ENCODE results near the gene PTPRF.

PTPRF gene

DNA sequence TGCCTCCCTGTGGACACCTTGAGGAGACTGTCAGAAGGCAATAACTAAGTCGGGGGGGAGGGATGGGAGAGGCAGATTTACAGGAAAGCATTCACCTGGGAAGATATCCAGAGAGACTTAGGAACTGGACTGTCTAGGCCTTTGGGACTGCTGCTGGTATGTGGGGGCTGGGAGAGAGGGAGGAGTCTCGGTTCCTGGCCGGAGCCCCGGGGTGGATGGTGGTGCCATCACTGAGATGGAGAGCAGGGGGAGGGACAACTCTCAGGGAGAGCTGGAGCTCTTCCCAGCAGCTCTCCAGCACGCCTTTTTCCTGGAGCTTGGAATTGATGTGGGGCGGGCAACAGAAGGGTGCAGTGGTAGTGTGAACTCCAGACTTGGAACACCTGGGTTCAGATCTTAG, 22.1 kb downstream of the PTPRF start:
- DNase-seq, result peak in 13 of 14 donors; percentile 16 to 91 (median 78)

DNA sequence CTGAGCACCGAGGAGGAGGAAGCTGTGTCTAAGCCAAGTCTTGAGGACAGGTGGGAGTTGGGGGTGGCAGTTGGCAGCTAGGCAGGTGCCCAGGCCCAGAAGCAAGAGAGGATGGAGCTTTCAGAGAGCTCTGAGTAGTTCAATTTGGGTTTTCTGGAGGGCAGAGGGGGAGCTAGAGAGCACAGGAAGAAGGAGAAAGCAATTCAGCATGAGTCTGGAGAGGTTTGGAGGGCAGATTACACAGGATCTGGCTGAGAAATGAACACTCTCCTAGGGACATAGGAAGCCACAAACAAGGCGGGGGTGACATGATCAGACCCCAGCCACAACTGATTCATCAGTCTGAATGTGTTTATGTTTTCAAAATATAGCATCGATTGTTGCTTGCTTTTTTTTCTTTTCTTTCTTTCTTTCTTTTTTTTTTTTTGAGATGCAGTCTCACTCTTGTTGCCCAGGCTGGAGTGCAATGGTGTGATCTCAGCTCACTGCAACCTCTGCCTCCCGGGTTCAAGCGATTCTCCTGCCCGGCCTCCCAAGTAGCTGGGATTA, 23.8 kb downstream of the PTPRF start:
- DNase-seq, result no peak

DNA sequence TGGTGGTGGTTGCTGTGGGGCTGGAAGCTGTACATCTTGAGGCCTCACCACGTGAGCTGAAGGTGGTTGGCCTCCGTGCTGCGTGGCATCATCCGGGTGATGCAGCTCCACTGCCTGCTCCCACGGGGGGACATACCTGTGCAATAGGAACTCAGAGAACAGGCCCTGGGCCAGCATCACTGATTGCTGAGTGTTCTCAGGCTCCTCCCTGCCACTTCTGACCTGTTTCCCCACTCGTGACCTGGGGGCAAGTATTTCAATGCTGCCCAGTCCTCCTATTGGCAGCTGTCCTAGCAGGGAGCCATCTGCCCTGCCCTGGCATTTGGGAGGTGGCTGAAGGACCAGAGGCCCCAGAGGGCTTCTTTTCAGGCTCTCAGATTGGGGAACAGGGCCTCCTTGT, 26.1 kb downstream of the PTPRF start:
- no peak for DNase-seq

DNA sequence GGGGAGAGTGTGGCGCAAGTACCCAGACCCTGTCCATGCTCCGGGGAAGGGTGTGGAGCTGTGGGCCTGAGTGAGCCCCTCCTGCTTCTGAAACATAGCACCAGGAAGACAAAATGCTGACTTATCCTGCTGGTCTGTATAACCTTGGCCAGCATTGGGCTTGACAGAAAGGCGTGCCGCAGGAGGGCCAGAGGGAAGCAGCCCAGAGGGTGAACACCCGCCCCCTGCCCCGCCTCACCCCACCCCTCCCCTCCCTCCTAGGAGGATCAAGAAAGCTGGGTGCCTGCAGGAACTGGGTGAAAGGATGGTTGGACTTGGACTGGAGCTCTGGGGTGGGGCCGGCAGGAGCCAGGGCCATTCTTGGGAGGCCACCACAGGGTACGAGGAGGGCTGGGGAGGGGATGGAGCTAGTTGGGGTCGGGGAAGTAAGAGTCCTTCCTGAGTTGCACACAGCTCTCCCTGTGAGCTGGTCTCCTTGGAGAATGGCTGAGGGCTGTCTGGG, 27.1 kb downstream of the PTPRF start:
- DNase-seq, result no peak

DNA sequence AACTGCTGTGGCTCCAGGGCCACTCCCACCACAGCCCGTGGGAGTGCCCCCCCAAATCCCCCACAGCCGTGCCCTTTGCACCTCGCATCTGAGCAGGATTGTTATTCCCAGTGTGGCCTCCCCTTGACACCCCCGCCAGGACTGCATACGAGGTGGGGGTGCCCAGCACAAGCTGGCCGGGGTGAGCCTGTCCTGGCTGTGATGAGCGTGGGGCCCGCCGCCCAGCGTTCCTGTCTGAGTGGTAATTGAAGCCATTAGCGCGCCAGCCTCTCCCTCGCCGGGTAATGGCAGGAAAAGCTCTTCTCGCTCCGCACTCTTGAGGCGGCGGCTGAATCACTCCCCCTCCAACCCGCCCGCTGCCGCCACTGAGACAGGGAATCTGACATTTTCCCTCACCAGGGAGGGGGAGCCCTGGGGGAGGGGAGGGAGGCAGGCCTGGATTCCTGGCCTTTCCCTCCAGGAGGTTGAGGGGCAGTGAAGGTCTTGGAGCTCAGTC, 27.7 kb downstream of the PTPRF start:
- DNase-seq, result peak in 3 of 14 donors; percentile 16 to 77 (median 25)

DNA sequence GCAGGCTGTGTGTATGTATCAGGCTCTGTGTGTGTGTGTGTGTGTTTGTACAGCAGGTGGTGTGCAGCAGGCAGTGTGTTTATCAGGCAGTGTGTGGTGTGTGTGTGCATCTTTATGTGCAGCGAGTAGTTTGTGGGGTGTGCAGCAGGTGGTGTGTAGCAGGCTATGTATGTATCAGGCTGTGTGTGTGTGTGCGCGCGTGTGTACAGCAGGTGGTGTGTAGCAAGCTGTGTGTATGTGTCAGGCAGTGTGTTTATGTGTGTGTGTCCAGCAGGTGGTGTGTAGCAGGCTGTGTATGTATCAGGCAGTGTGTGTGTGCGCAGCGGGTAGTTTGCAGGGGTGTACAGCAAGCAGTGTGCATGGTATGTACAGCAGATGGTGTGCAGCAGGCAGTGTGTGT, 29.0 kb downstream of the PTPRF start:
- no peak for DNase-seq

- DNase-seq, result no peak
These were observed 29.6 kb downstream of the PTPRF start for GRCh38 chr1:43560286-43560685.

- DNase-seq, result peak in 5 of 14 donors; percentile 20 to 68 (median 52)
These were observed 33.3 kb downstream of the PTPRF start for GRCh38 chr1:43563876-43564539.

GRCh38 chr1:43564551-43565348, 34.1 kb downstream of the PTPRF start:
- DNase-seq, result peak in 1 of 14 donors; percentile 68

DNA sequence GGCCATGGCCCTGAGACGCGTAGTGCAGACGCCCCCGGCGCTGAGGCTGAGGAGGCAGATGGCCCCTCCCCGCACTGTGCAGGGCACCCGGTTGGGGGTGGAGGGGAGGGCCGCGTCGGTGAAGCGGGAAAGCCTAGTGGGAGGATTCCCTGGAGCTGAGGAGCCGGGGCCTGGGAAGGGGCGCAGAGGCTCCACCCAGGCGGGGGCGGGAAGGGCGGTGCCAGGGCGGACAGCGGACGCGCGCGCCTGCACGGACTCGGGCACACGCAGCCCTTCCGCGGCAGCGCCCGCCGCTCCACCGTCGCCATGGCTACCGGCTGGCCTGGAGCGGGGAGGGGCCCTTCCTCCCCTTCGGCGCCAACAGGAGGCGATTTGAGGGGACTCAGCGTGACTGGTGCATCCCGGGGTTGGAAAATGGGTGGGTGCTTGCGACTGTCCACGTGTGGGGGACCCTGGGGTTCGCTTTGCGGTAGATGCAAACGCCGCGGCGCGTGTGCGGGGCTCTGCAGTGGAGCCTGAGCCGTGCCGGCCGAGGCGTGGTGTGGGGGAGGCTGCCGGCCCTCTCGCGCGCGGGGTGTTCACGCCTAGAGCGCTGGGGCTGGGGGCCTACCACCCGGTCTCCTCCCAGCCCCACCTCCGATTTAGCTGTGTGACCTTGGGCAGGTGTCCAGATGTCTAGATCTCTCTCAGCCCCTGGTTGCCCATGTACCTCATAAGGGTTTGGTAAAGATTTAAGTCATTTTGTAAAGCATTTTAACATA, 35.1 kb downstream of the PTPRF start:
- peak in 9 of 14 donors; percentile 21 to 60 (median 35) for DNase-seq

- peak in 7 of 14 donors; percentile 18 to 80 (median 31) for DNase-seq
These were observed 35.8 kb downstream of the PTPRF start for GRCh38 chr1:43566382-43567044.

GRCh38 chr1:43569175-43569574, 38.5 kb downstream of the PTPRF start:
- peak in 1 of 14 donors; percentile 38 for DNase-seq

DNA sequence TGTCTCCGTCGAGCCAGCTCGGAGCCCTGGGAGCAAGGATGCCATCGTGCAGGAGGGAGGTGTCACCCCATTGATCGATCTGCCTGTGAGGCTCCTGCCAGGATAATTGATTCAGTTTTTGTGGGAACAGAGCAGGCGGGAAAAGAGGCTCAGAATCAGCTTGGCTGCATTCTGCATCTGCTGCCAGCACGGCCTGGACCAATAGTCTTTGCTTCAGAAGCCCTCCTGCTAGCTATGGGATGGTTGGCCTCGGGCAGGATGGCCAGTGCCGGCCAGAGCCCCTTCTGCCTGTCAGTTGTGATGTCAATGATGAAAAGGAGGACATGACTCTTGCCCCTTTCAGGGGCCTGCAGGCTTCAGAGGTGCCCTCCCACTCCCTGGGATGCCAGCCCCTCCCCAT, 39.6 kb downstream of the PTPRF start:
- DNase-seq, result no peak

DNA sequence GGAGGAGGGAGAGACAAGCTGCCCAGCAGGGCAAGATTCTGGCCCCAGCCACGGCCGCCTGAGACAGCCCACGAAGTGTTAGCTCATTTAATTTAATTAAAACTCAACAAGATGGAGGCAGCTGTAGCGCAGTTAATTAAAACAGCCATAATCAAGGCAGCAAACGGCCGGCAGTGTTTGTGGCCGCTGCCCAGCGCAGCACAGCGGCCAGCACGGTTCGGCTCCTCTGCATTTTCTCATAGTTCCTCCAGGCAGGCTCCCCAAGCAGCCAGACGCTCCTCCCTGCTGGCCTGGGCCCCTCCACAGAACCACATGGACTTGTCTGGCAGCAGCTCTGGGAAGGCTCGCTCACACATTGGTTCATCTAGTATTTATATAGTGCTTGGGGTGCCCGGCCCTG, 40.0 kb downstream of the PTPRF start:
- peak in 1 of 14 donors; percentile 9 for DNase-seq

- no peak for DNase-seq
These were observed 41.4 kb downstream of the PTPRF start for GRCh38 chr1:43572084-43572483.

- no peak for DNase-seq
These were observed 41.9 kb downstream of the PTPRF start for GRCh38 chr1:43572538-43572937.

DNA sequence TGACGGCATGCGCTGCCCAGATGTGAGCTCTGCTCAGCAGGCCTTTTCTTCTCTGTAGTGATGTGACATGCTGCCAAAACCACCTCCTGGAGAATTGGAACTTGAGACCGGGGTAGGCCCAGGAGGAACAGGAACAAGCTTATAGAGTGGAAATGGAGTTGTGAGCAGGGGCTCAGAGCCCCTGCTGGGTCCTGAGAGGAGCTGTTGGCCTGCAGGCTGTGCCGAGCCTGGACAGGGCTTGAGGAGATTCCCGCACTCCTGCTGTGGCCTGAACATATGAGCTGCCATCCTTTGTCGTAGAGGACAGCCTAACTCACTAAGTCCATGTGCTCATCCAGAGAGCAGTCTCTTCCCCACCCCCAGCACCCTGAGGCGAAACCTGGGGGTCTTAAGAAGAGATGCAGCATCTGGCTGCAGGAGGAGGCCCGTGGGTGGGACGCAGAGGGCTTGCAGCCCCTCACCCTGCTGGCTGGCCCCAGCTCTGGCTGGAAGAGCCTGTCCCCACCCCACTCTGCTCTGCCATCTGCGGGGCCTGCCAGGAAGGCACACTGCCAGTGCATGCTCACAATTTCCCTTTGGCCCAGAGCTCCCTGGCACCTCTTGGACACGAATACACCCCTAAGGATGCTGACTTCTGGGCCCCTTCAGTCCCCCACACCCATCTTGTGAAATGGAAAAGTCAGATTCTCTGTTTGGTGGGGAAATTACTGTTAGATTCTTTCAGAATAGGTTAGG, 42.5 kb downstream of the PTPRF start:
- DNase-seq, result peak in 12 of 14 donors; percentile 12 to 88 (median 46)

GRCh38 chr1:43576521-43576920, 45.8 kb downstream of the PTPRF start:
- DNase-seq, result no peak

- DNase-seq, result no peak
These were observed 47.2 kb downstream of the PTPRF start for GRCh38 chr1:43577655-43578542.

- DNase-seq, result no peak
These were observed 49.4 kb downstream of the PTPRF start for GRCh38 chr1:43580039-43580438.
